GM19240 (cell line): ENCODE measurements around the gene CBLB.

Experiments
- DNase-seq: peaks from one replicate; pipeline ENCODE4 v3.0.0; 2011; ENCODE audit warnings: low spot score; ENCODE audit not compliant: insufficient read length

Gene CBLB

DNA sequence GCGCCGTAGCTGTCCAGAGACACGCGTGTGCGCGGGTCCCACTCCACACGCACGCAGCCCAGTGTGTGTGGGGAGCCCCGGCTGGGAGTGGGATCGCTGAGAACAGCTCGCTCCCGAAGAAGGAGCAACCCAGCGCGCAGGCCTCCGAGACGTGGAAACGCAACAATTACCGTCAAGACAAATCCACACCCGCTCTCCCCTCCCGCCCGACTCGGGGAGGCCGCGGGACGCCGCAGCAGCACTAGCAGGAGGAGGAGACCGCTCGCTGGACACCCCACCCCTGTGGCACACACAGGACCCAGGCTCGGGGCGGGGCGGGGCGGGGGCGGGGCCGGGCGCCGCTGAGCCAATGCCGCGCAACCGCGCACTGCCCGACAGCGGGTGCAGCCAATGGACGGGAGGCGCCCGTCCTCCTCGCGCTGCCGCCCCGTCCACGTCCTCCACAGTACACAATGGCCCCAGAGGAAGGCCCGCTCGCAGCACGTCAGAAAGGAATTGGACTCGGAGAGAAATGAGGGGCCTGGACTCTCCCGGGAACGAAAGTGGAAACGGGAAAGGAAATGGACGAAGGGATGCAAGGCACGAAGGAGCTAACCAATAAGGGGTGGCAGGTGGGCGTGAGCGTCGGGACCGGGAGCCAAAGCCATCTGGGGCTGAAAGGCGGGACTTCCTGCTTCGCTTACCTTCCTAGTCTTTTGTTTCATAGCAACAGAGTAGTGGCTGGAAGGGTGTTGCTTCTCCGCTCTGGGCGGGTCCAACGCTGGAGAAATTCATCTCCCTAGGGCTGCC, at the start of gene CBLB:
TSS of gene CBLB (minus strand) at position 271 of the 789 bp plus-strand sequence. CDS start 1,435 bp downstream, outside the sequence.
- DNase-seq = peak; percentile 64

DNA sequence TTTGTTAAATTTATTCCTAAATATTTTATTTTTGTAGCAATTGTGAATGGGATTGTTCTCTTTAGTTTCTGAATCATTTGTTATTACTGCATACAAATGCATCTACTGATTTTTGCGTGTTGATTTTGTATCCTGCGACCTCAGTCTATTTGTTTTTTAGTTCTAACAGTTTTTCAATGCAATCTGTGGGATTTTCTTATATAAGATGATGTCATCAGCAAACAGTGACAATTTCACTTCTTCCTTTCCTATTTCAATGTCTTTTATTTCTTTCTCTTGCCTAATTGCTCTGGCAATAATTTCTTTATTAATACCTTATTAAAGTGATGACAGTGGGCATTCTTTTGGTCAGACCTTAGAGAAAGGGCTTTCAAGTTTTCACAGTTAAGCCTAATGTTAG, 48.0 kb upstream of the CBLB start:
- DNase-seq = no peak

DNA sequence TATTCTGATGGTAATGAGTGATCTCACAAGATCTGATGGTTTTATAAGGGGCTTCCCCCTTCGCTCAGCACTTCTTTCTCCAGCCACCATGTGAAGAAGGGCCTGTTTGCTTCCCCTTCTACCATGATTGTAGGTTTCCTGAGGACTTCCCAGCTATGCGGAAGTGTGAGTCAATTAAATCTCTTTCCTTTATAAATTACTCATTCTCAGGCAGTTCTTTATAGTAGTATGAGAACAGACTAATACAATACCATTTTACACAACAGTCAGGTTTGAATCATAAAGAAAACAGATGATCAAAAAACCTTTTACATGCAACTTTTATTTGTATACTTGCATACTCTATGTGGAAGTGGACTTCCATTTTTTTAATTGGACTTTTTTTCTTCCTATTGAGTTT, 46.7 kb upstream of the CBLB start:
- no peak for DNase-seq

DNA sequence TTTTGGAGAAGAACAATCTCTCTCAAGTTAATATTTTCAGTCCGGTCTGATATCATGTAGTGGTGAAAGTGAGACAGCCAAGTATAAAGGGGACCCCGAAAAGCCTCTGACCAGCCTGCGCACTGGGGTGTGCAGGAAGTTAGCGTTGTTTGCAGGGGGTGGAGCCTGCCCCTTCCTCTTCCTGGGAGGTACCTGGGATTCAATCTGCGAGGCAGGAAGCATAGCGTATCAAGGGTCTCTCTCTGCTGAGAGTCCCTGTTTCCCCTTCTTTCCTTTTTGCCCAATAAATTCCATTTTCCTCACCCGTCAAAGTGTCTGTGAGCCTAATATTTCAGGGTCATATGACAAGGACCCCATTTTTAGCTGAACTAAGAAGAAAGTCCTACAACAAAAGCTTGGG, 44.8 kb upstream of the CBLB start:
- no peak for DNase-seq

DNA sequence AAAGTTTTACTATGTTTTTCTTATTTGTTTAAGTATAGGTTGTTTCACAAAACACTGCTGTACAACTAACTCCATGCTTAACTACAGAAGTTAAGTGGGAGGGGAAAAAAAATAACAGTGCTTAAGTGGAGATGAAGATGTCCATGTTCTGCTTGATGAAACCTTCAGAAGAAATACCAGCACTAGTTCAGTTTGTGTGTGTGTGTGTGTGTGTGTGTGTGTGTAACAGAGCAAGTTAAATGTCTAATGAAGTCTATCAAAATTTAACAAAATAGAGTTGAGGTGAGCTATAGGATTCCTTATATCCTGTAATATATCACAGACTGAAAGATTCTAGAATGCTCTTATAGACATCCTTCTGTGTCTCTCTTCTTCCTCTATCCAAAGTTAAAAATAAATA, 44.1 kb upstream of the CBLB start:
- no peak for DNase-seq

DNA sequence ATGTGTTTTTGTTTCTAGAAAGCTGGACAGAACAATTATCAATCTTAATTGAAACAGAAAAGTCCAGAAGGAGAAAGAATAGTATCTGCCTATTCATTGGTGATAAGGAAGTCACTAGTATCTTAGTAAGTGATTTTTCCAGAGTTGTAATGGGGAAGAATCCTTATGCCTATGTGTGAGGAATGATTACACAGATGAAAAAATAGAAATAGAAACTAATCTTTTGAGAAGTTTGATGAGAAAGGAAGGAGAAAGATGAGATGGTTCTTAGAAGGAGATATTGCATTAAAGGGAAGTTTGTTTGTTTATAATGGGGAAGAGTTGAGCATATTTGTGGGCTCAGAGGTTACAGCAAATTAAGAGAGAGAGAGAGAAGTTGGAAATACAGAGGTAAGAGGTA, 42.7 kb upstream of the CBLB start:
- no peak for DNase-seq

DNA sequence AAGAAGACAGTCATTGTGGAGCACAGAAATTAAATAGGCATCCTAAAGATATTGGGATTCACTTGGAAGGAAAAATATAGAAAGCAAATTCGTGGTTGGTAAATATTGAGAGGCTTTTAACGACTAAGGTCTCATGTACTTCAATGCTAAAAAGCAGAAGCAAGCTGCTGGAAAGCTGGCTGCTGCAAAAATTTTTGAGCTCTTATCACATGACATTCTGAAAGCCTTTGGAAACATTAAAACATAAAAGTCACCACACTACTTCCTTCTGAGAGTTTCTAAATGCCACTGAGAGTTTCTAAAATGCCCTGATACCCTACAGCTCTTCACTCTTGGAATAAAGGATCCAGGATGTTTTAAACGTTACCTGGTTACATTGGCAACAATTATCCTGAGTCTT, 39.0 kb upstream of the CBLB start:
- no peak for DNase-seq

DNA sequence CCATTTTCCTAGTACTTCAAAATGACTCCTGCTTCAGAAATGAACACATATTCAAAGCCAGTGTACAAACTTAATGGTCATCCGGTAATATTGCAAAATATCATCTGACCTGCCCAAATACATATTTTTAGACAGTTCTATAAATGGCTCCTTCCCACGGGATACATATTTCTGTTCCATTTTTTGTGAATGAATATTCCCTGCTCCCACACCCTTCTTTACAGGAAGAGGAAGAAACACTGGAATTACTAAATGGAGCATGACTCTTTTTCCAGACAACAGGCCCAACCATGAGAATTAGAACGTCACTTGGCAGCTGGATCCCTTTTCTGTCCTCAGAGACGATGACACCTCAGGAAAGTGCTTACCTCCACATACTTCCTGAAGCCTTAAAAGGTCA, 38.0 kb upstream of the CBLB start:
- DNase-seq = no peak

DNA sequence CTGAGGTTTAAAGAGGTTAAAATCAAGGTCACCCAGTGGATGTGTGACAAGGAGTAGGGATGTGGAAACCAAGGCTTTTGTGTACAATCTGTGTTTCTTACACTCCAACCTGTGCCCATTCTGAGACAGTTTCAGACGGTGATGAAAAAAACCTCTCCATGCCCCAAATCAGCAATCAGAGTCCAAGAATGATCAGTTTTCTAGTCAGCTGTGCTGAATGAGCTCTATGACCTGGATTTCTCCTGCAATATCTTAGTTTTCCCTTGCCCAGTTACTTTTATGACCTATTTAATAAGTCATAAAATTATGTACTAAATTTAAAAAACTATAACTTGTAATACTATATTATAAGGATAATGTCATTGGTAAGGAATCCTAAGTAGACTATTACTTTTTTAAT, 37.5 kb upstream of the CBLB start:
- DNase-seq = no peak

DNA sequence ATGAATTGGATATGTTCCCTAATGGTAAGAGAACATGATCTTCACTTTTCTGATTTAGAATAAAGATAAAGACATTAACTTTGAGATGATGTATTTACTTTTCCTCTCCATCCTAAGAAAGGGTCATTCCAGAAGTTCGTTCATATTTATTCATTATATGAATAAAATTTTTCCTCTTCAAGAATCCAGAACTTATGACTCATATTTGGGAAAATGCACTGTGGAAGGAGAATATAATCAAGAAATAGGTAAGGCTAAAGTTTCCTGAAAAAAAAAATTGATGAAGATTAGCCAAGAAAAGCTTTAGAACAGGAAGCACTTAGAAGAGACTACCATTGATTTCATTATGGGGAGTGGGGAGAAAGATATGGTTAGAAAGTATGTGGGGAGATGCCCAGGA, 36.5 kb upstream of the CBLB start:
- no peak for DNase-seq

DNA sequence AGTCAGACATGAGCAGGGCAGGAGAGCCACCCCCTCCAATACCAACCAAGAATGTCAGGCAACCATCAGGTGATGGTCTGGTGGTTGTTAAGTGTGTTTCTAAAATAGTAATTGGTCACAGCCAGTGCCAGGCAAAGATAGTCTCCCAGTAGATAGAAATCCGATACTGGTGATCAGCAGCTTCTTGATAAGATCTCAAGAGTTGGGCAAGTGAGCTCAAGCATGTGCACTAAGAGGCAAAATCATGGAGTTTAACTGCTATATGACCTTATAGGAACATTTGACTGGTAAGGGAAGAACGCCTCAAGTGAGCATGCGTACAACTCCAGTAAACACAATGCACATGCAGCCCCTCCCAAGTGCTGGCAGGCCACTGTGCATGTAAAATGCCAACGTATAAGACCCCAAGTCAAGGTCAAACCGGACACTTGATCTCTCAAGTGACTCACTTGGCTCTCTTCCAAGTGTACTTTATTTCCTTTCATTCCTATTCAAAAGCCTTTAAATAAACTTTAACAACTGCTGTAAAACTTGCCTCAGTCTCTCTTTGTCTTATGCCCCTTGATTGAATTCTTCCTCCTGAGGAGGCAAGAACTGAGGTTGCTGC, 36.0 kb upstream of the CBLB start:
- no peak for DNase-seq

DNA sequence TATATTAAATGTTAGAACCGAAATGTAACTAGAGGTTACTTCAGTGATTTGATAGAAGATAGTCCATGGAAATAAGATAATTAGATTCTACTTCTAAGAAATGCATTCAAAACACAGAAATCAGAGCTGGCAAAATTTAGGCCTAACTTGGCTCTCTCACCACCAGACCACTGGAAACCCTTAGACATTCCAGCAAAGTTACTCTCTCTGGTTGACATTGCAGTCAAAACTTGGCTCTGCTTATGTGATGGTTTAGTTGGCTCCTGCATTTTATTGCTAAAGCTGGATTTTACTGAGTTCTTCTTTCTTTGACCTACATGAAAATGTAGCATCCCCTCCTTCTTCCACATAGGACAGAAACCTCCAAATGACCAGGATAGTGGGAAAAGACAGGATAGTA, 35.4 kb upstream of the CBLB start:
- no peak for DNase-seq

DNA sequence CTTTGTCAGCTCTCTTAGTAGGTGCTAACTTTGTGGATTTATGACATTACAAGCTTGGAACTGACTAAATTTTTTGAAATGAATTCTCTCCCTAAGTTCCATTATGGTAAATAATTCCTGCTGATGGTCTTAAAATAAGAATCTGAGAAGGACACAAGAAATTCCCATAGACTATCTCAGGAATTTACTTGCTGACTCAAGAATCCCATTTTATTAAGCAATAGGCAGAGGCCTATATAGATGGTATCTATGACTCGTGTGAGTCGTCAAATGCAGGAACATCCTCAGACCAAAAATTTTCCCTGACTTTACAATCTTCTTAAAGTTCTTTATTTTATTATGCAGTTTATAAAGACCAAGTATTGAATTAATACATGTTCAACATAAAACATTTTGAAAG, 30.7 kb upstream of the CBLB start:
- no peak for DNase-seq

DNA sequence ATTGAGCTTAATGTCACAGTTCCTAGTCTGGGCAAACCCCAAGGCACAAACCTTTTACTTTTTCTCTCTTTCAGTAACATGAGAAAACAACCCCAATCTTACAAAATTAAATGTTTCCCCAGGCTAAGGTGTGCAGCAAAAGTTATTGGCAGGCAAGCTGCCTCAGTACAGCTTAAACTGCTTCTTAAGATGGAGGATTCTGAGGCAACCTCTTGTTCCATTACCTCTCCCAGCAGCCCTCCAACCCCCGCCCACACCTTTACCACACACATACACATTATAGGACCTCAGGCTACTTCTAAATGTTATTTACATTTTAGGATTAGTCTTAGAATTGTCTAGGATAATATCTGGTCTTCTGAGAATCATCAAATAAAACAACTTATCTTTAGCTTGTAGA, 22.3 kb upstream of the CBLB start:
- no peak for DNase-seq

DNA sequence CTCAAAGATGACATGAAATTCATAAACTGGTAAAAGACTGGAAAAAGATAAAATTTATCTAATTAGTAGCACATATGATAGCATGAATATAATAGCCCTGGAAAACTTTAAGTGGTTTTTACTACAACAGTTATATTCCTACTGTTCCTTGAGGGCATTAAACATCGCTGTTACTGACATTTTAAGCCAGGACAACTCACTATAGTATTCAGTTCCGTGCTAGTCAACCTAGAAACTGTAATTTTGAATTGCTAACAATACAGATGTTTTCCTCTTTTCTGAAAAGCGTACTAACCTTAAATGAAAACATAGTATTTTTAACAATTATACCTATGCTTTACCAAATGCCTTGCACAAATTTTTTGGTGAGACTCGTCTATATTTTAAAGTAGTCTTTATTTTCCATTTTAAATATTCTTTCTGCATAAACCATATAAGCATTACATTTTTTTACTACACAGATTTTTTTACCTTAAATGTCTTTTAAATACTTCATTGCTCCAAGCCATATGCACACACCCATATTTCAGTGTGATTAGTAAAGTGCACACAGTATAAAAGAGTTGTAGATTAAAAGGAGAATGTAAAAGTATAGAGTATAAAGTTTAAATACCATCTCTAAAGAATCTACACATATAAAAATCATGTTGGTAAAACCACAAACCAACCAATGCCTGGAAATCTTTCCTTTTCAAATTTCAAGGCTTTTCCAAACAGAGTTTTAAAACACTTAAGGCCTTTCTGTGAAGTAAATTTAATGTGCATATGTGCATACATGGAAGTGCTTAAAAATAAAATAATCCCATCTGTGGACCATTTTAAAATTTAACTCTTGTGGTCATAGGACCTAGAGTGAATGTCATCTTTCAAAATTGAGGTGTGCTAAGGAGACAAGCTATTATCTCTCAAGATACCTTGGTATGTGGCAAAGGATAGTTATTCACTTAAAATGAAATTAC, 20.1 kb upstream of the CBLB start:
- no peak for DNase-seq

DNA sequence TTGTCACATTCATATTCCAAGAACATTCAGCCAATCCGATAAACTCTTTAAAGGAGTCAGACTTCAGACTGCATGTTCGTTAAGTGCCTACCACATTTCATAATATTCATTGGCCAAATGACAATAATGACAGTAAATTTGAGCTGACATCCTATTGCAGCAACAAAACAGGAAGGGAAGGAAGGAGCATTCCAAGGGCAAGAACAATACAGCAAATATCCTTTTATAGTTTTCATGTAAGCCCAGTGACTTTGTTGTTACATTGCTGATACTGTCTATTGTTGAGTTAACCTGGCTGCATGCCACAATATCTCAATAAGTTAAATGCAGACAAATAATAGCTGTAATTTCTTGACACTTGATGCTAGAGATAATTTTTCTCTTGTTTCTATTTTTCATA, 16.4 kb upstream of the CBLB start:
- no peak for DNase-seq

DNA sequence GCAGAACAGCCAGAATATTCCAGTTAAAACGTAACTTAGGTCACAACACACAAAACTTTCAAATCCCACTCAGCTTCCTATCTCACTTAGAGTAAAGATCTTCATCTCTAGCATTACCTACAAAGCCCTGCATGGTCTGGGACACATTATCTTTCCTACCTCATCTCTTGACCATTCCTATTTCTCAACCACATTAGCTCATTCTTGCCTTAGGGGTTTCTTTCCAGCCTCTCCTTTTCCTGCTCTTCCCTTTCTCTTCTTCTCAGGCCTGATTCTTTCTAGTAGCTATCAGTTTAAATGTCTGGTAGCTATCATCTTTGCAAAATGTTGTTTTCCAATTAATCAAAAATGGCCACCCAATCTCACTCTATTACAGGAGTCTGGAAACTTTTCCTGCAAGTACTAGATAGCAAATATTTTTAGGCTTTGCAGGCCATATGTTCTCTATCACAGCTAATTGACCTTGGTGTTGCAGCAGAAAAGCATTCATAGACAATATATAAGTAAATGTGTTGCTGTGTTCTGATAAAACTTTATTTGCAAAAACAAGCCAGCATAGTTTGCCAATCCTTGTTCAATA, 15.1 kb upstream of the CBLB start:
- no peak for DNase-seq

DNA sequence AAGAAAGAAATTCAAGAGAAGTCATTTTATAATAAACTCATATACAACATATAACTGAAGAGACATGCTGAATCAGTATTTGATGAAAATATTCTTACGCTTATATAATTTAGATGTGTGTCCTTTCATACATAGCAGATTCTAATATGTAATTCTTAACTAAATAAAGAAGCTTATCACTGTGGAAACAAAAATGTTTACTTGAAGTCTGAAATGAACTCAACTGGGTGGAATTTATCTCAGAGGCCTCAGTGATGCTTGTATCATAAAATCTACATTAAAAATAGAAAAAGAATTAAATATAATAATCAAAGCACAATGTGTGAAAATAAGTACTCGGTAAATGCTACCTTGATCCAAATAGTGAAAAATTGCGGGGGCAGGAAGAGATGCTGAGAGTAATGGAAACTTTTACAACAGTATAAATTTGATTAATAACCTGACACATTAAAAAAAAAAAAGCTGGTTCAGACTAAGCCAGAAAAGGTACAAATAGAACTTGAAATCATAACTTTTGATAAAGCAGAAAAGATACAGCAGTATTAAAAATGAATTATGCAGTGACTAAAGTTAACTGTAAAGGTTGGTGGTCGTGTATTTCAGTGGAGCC, 12.0 kb upstream of the CBLB start:
- DNase-seq = no peak

DNA sequence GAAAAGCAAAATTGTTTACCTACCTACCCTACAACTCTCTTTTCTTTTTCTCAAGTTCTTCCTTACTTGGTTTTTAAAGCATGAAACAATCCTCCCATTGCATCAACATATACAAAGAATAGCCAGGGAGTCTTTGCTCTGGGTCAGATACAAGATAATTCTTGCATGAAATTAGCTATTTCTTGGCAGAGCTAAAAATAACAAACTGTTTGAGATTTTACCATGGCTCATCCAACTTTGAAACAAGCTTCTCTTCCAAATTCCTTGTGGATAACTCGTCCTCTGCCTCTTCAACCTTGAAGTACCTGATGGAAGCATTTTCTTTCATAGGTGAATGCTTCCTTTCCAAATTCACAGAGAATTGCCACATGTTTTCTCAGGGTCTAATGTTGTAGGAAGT, 9.2 kb upstream of the CBLB start:
- no peak for DNase-seq

DNA sequence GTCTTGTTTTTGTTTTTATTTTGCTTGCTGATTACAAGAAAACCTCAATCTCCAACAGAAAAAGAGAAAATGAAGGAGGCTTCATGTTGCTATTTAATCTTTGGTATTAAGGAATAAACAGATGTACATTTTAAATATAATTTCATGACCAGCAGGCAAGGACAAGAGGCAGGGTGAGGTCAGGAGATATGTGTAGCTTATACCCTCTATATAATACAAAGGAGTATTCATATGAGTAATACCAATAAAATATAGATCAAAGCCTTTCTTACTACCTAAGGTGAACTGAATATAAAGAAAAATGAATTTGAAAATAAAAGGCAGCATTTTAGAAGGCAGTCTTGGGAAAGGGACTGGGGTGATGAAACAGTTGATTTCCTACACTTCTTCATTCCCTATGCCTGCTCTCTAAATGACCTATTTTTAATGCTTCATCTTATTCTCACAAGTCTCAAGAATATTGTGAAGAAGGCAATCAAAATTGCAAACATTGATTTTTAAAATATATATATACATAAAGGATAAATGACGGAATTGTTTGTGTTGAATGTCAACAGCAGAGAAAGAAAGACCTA, 8.6 kb upstream of the CBLB start:
- DNase-seq = no peak

DNA sequence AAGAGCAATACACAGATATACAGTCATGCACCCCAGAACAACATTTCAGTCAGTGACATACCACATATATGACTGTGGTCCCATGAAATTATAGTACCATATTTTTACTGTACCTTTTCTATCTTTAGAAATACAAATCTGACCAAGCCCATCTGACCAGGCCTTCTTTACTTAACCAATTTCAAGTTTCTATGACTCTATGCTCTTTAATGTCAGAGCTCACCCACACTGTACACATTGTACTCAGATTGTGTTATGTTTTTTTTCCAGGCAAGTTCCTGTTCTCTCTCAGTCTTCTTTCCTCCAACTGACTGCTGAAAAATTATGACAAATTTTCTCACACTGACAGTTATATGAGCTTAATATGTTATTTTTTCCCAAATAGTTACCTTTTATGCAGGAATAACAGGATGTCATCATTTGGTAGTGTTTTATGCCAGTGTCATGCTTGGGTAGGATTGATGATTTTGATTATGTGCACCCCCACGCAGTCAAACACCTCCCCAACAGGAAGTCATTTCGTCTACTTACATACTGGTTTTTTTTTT, 8.0 kb upstream of the CBLB start:
- DNase-seq = no peak
